ENCODE results near the gene ABCC10.

DNA sequence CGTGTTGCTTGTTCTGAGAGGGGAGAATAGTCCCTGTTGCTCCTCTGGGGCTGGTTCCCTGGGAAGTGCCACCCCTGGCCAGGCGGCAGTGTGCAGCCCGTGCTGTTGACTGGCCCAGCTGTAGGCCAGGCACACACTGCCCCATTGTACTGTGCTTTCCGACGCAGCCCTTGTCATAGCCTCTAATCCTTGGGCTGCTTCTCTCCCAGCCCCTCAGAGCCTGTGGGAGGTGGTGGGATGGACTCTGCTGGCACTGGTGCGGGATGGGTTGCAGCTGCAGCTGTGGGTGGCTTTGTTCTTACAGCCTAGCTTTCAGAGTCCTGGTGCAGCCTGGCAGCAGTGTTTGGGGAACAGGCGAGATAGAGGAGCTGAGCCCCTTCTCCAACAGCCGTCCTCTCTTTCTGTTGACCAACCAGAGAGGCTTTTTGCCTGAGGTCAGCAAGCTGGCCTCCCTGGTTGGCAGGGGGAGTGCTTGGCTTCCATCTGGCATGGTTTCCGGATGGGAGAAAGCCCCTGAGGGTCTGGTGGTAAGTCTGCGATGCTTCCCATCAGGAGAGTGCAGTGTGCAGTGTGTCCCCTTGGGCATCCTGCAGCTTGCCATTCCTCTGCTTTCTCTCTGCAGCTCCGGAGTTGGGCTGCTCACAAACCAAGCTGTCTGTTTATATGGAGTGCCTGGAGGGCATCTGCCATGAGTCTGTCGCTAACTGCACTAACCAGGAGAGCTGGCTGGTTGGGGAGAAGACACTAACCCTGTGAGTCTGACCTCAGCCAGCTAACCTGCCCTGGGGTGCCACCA, 62.1 kb downstream of the ABCC10 start:
- TF ChIP-seq POLR2A (IDR thresholded peaks at IDR 0.05): no peak
- TF ChIP-seq, protein P1, sequence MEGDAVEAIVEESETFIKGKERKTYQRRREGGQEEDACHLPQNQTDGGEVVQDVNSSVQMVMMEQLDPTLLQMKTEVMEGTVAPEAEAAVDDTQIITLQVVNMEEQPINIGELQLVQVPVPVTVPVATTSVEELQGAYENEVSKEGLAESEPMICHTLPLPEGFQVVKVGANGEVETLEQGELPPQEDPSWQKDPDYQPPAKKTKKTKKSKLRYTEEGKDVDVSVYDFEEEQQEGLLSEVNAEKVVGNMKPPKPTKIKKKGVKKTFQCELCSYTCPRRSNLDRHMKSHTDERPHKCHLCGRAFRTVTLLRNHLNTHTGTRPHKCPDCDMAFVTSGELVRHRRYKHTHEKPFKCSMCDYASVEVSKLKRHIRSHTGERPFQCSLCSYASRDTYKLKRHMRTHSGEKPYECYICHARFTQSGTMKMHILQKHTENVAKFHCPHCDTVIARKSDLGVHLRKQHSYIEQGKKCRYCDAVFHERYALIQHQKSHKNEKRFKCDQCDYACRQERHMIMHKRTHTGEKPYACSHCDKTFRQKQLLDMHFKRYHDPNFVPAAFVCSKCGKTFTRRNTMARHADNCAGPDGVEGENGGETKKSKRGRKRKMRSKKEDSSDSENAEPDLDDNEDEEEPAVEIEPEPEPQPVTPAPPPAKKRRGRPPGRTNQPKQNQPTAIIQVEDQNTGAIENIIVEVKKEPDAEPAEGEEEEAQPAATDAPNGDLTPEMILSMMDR (IDR thresholded peaks at IDR 0.05): no peak

Measured in Peyer's patch (tissue), 4 donors.